Anterior cingulate cortex (tissue), 58 donors: ENCODE results near the gene KIR2DL3.
"Not testable (repeated sequence)": the region's sequence is repeated elsewhere in the genome, so short reads cannot be mapped to it uniquely, and the experiment has no call there.

Experiments
- DNase-seq, 58 donors: peaks; one replicate each; lab custom pipeline; 2025; lab: John Stamatoyannopoulos, UW

Gene KIR2DL3

DNA sequence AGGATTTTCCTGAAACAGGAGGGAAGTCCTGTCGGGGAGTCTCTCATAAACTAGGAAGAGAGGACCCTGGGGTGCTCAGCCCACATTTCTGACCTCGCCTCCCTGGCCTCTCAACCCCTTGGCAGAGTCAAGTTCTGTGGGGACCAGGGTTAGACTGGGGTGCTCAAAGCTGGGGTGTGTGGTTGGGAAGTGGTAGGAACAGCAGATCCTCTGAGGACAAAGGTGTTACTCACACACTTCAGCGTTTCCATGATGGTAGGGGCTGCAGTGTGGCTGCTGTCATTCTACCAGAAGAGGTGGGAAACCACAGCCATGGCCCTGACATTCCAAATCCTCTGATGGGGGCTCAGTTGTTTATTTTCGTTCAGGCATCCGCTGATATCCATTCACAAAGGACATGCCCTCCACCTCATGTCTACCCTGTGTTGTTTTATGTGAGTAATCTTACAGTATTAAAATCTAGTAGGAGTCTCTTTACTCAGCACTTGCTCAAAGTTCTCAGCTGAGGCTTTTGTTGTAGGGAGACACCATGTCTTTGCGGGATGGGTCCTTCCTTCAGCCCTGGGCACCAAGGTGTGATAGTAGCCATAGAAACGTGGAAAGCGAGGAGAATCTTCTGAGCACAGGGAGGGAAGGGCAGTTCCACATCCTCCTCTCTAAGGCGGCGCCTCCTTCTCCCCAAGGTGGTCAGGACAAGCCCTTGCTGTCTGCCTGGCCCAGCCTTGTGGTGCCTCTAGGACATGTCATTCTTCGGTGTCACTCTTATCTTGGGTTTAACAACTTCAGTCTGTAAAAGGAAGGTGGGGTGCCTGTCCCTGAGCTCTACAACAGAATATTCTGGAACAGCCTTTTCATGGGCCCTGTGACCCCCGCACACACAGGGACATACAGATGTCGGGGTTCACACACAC, 1.5 kb downstream of the KIR2DL3 start:
- no peak for DNase-seq

DNA sequence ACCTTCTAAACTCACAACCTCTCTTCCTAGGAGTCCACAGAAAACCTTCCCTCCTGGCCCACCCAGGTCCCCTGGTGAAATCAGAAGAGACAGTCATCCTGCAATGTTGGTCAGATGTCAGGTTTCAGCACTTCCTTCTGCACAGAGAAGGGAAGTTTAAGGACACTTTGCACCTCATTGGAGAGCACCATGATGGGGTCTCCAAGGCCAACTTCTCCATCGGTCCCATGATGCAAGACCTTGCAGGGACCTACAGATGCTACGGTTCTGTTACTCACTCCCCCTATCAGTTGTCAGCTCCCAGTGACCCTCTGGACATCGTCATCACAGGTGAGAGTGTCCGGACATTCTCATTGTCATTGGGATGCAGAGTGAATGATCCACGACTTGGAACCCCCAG, 3.6 kb downstream of the KIR2DL3 start:
- not testable (repeated sequence) for DNase-seq

DNA sequence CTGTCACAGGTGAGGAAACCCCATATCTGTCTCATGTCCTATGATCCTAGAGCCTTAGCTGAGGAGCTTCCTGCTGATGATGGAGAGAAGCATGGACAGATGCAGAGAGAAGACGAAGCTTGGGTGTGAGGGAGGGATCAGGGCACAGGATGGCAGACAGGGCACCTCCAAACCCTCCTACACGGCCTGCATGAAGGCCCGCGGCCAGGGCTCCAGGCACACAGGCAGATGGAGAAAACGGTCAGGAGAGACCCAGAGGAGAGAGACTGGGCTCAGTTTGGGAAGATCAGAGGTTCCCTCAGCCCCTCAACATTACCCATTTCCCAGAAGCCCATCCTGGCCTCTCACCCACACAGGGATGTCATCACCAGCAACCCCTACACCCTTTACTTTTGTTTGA, 5.8 kb downstream of the KIR2DL3 start:
- DNase-seq, result not testable (repeated sequence)

DNA sequence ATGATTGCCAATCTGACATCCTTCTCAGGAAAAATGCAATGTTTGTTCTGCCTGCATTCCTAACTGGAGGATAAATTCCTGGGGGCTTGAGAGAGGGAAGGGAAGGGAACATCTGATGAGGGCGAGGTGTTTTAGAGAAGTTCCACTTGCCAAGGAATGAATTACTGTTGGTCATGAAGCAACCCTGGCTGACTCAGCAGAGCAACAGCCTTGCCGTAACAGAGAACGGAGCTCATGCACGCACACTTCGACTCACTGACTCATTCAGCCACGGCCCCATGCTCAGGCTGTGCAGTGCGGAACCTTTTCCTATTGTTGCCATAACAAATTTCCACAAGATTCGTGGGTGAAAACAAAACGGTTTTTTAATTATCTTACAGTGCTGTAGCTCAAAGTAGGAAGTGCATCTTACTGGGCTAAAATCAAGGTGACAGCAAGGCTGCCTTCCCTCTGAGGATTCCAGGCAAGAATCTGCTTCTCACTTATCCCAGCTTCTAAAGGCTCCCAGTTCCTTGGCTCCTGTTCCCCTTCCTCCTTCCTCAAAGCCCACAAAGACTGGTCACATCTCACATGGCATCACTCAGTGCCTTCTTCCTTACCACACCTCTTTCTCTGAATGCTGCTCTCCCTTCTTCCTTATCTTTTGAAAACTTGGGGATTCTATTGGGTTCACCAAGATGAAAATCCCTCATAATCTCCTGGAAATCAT, 9.5 kb downstream of the KIR2DL3 start:
- not testable (repeated sequence) for DNase-seq

DNA sequence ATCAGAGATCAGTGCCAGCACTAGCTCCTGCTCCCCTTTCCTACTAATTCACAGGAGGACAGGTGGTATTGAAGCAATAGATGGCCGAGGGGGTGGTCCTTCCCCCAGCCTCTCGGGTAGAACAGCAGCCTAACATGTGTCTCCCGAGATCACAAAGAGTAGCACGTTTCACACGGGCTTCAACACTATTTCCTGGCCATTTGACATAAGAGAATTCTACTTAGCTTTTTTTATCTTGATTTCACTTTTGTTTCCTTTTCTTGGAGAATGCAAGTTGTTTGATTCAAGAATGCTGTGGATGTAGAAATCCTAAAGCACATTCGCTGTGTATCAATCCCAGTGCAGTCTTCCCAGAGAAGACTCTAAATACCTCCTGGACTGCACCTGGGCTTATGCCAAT, 12.0 kb downstream of the KIR2DL3 start:
- not testable (repeated sequence) for DNase-seq

DNA sequence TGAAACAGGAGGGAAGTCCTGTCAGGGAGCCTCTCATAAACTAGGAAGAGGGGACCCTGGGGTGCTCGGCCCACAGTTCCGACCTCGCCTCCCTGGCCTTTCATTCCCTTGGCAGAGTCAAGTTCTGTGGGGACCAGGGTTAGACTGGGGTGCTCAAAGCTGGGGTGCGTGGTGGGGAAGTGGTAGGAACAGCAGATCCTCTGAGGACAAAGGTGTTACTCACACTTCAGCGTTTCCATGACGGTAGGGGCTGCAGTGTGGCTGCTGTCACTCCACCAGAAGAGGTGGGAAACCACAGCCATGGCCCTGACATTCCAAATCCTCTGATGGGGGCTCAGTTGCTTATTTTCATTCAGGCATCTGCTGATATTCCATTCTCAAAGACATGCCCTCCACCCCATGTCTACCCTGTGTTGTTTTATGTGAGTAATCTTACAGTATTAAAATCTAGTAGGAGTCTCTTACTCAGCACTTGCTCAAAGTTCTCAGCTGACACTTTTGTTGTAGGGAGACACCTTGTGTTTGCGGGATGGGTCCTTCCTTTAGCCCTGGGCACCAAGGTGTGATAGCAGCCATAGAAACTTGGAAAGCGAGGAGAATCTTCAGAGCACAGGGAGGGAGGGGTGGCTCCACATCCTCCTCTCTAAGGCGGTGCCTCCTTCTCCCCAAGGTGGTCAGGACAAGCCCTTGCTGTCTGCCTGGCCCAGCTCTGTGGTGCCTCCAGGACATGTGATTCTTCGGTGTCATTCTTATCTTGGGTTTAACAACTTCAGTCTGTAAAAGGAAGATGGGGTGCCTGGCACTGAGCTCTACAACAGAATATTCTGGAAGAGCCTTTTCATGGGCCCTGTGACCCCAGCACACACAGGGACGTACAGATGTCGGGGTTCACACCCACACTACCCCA, 18.1 kb downstream of the KIR2DL3 start:
- not testable (repeated sequence) for DNase-seq

DNA sequence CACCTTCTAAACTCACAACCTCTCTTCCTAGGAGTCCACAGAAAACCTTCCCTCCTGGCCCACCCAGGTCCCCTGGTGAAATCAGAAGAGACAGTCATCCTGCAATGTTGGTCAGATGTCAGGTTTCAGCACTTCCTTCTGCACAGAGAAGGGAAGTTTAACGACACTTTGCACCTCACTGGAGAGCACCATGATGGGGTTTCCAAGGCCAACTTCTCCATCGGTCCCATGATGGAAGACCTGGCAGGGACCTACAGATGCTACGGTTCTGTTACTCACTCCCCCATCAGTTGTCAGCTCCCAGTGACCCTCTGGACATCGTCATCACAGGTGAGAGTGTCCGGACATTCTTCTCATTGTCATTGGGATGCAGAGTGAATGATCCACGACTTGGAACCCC, 20.3 kb downstream of the KIR2DL3 start:
- DNase-seq, result not testable (repeated sequence)

DNA sequence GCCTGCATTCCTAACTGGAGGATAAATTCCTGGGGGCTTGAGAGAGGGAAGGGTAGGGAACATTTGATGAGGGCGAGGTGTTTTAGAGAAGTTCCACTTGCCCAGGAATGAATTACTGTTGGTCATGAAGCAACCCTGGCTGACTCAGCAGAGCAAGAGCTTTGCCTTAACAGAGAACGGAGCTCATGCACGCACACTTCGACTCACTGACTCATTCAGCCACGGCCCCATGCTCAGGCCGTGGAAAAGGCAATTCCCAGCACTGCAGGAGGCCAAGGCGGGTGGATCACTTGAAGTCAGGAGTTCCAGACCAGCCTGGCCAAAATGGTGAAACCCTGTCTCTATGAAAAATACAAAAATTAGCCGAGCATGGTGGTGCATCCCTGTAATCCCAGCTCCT, 25.9 kb downstream of the KIR2DL3 start:
- not testable (repeated sequence) for DNase-seq

DNA sequence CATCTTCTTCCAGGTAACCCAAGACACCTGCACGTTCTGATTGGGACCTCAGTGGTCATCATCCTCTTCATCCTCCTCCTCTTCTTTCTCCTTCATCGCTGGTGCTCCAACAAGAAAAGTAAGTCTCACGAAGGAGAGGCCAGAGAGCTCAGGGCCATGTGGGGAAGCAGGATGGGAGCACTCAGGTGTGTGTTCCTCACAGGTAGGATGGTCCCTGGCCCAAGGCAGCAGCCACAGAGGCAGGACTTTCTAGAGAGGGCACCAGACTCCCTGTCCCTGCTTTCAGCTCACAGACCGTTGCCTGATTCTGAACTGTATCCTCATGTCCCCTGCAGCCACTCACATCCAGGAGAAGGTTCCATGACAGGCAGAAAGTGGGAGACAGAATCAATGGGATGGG, 28.2 kb downstream of the KIR2DL3 start:
- DNase-seq, result not testable (repeated sequence)

DNA sequence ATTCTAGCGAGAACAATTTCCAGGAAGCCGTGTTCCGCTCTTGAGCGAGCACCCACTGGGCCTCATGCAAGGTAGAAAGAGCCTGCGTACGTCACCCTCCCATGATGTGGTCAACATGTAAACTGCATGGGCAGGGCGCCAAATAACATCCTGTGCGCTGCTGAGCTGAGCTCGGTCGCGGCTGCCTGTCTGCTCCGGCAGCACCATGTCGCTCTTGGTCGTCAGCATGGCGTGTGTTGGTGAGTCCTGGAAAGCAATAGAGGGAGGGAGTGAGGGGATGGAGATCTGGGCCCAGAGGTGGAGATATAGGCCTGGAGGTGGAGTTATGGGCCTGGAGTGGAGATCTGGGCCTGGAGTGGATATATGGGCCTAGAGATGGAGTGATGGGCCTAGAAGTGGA, 31.3 kb downstream of the KIR2DL3 start, which contains the start of gene KIR2DL1:
Gene KIR2DL1 (plus strand): TSS at position 148 of the 400 bp plus-strand sequence. CDS start 58 bp downstream, at position 206.
- DNase-seq, result not testable (repeated sequence)

DNA sequence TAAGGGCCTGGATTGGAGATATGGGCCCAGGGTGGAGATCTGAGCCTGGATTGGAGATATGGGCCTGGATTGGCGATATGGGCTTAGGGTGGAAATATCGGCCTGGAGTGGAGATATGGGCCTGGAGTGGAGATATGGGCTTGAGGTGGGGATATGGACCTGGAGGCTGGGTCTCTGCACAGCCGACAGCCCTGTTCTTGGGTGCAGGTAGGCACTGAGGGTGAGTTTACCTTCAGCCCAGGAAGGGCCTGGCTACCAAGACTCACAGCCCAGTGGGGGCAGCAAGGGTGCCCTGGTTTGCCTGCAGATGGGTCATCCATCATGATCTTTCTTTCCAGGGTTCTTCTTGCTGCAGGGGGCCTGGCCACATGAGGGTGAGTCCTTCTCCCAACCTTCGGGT, 32.2 kb downstream of the KIR2DL3 start:
- DNase-seq, result not testable (repeated sequence)

DNA sequence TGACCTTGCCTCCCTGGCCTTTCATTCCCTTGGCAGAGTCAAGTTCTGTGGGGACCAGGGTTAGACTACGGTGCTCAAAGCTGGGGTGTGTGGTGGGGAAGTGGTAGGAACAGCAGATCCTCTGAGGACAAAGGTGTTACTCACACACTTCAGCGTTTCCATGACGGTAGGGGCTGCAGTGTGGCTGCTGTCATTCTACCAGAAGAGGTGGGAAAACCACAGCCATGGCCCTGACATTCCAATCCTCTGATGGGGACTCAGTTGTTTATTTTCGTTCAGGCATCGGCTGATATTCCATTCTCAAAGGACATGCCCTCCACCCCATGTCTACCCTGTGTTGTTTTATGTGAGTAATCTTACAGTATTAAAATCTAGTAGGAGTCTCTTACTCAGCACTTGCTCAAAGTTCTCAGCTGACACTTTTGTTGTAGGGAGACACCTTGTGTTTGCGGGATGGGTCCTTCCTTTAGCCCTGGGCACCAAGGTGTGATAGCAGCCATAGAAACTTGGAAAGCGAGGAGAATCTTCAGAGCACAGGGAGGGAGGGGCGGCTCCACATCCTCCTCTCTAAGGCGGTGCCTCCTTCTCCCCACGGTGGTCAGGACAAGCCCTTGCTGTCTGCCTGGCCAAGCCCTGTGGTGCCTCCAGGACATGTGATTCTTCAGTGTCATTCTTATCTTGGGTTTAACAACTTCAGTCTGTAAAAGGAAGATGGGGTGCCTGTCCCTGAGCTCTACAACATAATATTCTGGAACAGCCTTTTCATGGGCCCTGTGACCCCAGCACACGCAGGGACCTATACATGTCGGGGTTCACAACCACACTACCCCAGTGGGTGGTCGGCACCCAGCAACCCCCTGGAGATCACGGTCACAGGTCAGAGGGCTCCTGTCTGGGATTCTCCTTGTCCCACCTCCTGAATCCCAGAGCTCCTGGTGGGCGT, 33.0 kb downstream of the KIR2DL3 start:
- not testable (repeated sequence) for DNase-seq

DNA sequence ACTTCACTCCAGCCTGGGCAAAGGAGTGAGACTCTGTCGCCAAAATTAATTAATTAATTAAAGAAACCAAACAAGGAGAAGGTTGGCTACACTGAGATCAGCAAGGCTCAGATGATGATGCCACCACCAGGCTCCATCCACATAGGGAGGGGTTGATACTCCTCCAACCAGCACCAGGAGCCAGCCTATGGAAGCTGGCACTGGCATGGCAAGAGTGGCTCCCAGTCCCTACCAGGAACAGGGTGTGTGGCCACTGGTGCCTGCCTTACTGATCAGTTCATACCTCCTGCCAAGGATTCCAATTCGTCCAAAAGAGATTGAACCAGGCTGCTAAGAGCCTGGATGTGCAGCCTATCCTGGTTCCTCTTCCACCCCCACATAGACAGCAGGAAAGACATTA, 34.4 kb downstream of the KIR2DL3 start:
- DNase-seq, result not testable (repeated sequence)

DNA sequence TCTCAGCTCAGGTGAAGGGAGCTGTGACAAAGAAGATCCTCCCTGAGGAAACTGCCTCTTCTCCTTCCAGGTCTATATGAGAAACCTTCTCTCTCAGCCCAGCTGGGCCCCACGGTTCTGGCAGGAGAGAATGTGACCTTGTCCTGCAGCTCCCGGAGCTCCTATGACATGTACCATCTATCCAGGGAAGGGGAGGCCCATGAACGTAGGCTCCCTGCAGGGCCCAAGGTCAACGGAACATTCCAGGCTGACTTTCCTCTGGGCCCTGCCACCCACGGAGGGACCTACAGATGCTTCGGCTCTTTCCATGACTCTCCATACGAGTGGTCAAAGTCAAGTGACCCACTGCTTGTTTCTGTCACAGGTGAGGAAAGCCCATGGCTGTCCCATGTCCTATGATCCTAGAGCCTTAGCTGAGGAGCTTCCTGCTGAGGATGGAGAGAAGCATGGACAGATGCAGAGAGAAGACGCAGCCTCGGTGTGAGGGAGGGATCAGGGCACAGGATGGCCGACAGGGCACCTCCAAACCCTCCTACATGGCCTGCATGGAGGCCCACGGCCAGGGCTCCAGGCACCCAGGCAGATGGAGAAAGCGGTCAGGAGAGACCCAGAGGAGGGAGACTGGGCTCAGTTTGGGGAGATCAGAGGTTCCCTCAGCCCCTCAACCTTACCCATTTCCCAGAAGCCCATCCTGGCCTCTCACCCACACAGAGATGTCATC, 36.9 kb downstream of the KIR2DL3 start:
- not testable (repeated sequence) for DNase-seq

DNA sequence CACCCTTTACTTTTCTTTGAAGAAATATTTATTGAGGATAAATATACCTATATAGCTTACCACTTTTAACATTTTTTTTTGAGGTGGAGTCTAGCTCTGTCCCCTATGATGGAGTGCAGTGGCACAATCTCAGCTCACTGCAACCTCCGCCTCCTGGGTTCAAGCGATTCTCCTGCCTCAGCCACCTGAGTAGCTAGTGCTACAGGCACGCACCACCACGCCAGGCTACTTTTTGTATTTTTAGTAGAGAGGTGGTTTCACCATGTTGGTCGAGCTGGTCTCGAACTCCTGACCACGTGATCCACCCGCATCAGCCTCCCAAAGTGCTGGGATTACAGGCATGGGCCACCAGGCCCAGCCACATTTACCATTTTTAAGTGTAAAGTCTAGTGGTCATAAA, 37.5 kb downstream of the KIR2DL3 start:
- not testable (repeated sequence) for DNase-seq

DNA sequence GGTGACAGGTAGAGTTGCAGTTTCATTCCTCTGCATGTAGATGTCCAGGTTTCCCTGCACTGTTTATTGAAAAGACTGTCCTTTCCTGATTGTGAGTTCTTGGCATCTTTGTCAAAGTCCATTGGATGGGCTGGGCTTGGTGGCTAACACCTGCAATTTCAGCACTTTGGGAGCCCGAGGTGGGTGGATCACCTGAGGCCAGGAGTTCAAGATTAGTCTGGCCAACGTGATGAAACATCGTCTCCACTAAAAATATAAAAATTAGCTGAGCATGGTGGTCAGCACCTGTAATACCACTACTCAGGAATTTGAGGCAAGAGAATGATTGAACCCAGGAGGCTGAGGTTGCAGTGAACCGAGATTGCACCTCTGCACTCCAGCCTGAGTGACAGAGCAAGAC, 39.5 kb downstream of the KIR2DL3 start:
- not testable (repeated sequence) for DNase-seq

DNA sequence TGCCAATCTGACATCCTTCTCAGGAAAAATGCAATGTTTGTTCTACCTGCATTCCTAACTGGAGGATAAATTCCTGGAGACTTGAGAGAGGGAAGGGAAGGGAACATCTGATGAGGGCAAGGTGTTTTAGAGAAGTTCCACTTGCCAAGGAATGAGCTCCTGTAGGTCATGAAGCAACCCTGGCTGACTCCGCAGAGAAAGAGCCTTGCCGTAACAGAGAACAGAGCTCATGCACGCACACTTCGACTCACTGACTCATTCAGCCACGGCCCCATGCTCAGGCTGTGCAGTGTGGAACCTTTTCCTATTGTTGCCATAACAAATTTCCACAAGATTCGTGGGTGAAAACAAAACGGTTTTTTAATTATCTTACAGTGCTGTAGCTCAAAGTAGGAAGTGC, 40.6 kb downstream of the KIR2DL3 start:
- DNase-seq, result not testable (repeated sequence)

DNA sequence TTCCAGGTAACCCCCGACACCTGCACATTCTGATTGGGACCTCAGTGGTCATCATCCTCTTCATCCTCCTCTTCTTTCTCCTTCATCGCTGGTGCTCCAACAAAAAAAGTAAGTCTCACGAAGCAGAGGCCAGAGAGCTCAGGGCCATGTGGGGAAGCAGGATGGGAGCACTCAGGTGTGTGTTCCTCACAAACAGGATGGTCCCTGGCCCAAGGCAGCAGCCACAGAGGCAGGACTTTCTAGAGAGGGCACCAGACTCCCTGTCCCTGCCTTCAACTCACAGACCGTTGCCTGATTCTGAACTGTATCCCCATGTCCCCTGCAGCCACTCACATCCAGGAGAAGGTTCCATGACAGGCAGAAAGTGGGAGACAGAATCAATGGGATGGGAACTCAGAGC, 44.6 kb downstream of the KIR2DL3 start:
- not testable (repeated sequence) for DNase-seq
